ENCODE data around the gene PSMA7.

The PSMA7 gene

DNA sequence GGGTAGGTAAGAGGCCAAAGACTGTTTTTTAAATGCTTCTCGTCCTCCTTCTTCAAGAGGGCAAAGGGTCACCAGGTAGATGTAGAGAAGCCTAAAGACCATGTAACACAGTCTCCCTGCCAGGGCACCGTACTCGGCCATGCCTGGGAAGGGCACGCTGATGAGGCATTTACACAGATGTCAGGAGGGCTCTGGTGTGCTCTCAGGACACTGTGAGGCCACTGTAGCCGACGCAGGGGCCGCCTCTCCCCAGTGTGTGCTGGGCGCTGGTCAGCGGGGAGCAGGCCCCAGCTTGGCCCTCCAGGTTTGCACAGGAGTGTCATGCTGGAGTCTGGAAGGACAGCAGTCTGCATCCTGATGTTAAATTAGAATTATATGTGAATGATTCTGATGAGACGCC is 32.5 kb upstream of the PSMA7 start:
- H3K27ac ChIP-seq (ENCODE audit: poor library complexity, severe bottlenecking) = no peak overlapping the region
- DNase-seq (ENCODE audit: low spot score) (peak; percentile 72), ATAC-seq (ENCODE audit: low read depth) (0 out of 3 replicates have a peak, but pooled peaks have one; percentile 8)
- no peaks in the 10 kb centered on the region for H3K4me1 ChIP-seq (ENCODE audit: insufficient read depth, poor library complexity, severe bottlenecking)
- H3K27me3 ChIP-seq (ENCODE audit: insufficient read depth, poor library complexity, severe bottlenecking) = no peaks in the 10 kb centered on the region
- H3K36me3 ChIP-seq (ENCODE audit: low read depth) = peaks cover 52% of the 10 kb centered on the region
- TF ChIP-seq, protein P1, sequence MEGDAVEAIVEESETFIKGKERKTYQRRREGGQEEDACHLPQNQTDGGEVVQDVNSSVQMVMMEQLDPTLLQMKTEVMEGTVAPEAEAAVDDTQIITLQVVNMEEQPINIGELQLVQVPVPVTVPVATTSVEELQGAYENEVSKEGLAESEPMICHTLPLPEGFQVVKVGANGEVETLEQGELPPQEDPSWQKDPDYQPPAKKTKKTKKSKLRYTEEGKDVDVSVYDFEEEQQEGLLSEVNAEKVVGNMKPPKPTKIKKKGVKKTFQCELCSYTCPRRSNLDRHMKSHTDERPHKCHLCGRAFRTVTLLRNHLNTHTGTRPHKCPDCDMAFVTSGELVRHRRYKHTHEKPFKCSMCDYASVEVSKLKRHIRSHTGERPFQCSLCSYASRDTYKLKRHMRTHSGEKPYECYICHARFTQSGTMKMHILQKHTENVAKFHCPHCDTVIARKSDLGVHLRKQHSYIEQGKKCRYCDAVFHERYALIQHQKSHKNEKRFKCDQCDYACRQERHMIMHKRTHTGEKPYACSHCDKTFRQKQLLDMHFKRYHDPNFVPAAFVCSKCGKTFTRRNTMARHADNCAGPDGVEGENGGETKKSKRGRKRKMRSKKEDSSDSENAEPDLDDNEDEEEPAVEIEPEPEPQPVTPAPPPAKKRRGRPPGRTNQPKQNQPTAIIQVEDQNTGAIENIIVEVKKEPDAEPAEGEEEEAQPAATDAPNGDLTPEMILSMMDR (IDR thresholded peaks at IDR 0.05; ENCODE audit: poor library complexity, severe bottlenecking) = no peak
- no peaks in the 10 kb centered on the region for H3K9me3 ChIP-seq (ENCODE audit: severe bottlenecking)
- no peak overlapping the region for H3K4me3 ChIP-seq (ENCODE audit: severe bottlenecking)

DNA sequence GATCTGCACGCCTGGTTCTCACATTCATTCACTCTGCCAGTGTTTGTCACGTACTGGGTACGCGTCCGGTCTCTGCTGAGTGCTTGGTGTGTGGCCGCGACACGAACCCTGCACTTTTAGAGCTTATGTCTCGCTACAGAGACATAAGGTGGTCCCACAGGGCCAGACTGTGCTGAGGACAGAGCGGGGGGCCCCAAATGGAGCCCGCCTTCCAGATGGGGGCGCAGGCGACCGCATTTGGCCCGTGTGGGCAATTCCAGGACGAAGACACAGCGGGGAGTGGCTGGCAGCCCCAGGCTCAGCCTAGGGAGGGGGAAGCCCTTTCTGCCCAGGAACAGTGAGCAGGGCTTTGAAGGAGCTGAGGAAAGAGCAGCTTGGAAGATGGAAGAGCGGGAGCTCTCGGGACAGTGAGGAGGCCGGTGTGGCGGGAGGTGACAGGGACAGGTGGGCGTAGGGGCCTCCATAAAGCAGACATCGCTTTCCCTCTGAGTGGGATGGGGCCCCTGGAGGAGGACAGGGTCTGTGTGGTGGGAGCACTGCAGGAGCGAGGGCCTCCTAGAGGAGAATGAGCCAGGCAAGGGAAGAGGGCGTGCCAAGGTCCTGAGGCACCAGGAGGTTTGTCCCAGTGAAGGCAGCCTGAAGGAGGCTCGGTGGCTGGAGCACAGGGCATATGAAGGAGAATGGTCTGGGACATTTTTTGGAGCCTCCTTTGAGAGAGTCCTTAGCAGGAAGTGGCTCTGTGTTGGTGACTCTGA is 31.9 kb upstream of the PSMA7 start:
- Histone ChIP-seq H3K36me3 (ENCODE audit: low read depth) (peaks cover 46% of the 10 kb centered on the region), H3K4me1 (ENCODE audit: insufficient read depth, poor library complexity, severe bottlenecking) (no peaks in the 10 kb centered on the region), H3K9me3 (ENCODE audit: severe bottlenecking) (no peaks in the 10 kb centered on the region), H3K4me3 (ENCODE audit: severe bottlenecking) (no peak overlapping the region), H3K27ac (ENCODE audit: poor library complexity, severe bottlenecking) (no peak overlapping the region), H3K27me3 (ENCODE audit: insufficient read depth, poor library complexity, severe bottlenecking) (no peaks in the 10 kb centered on the region)
- peak; percentile 77 for DNase-seq (ENCODE audit: low spot score)
- TF ChIP-seq, protein P1 (IDR thresholded peaks at IDR 0.05; ENCODE audit: poor library complexity, severe bottlenecking) = no peak
- no peak for ATAC-seq (ENCODE audit: low read depth)

DNA sequence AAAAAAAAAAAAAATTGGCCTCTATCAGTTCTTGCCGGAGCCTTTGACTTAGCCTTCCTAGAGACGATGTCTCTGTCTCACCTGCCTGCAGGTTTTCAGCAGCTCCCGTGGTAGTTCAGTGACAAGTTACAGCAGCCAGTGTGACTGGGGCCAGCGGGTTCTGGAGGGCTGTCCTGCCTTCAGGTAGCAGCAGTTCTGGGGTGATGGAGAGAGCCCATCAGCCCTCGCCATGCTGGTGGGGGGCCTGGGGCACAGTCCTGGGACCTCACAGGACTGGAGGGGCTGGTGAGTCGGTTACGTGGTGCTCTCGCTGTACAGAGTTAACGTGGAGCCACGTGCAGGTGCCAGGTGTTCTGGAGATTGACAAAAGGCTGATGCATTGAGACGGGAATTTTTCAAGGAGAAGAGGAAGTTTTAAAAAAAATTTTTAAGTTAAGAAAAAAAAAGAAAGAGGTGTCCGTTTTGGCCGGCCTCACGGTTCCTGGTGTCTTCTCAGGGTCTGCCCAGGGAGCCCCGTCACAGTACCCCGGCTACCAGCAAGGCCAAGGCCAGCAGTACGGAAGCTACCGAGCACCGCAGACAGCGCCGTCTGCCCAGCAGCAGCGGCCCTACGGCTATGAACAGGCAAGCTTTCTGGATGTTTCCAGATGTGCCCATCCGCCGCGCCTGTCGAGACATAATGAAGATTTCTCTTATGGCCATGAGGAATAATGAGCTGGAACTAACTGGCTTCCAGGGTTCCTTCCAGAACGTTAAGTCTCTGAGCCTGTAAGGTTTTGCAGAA is 31.0 kb upstream of the PSMA7 start:
- TF ChIP-seq, protein P1 (IDR thresholded peaks at IDR 0.05; ENCODE audit: poor library complexity, severe bottlenecking) = no peak
- peak; percentile 84 for DNase-seq (ENCODE audit: low spot score)
- H3K27ac ChIP-seq (ENCODE audit: poor library complexity, severe bottlenecking) = no peak overlapping the region
- H3K4me3 ChIP-seq (ENCODE audit: severe bottlenecking) = no peak overlapping the region
- H3K27me3 ChIP-seq (ENCODE audit: insufficient read depth, poor library complexity, severe bottlenecking) = no peaks in the 10 kb centered on the region
- no peak for ATAC-seq (ENCODE audit: low read depth)
- no peaks in the 10 kb centered on the region for H3K4me1 ChIP-seq (ENCODE audit: insufficient read depth, poor library complexity, severe bottlenecking)
- no peaks in the 10 kb centered on the region for H3K9me3 ChIP-seq (ENCODE audit: severe bottlenecking)
- H3K36me3 ChIP-seq (ENCODE audit: low read depth) = peaks cover 44% of the 10 kb centered on the region

DNA sequence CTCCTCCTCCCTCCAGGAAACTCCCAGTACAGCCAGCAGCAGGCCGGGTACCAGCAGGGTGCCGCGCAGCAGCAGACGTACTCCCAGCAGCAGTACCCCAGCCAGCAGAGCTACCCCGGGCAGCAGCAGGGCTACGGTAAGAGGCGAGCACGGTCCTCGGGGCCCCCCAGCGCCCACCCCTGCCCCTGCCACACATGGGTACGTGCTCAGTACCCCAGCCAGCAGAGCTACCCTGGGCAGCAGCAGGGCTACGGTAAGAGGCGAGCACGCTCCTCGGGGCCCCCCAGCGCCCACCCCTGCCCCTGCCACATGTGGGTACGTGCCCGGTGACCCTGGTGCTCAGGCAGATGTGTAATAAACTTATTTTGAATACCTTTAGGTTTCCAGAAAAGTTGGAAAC is 29.5 kb upstream of the PSMA7 start:
- H3K9me3 ChIP-seq (ENCODE audit: severe bottlenecking) = no peaks in the 10 kb centered on the region
- H3K4me3 ChIP-seq (ENCODE audit: severe bottlenecking) = no peak overlapping the region
- H3K27ac ChIP-seq (ENCODE audit: poor library complexity, severe bottlenecking) = no peak overlapping the region
- no peak for ATAC-seq (ENCODE audit: low read depth)
- H3K4me1 ChIP-seq (ENCODE audit: insufficient read depth, poor library complexity, severe bottlenecking) = no peaks in the 10 kb centered on the region
- peak; percentile 79 for DNase-seq (ENCODE audit: low spot score)
- H3K27me3 ChIP-seq (ENCODE audit: insufficient read depth, poor library complexity, severe bottlenecking) = no peaks in the 10 kb centered on the region
- peaks cover 48% of the 10 kb centered on the region for H3K36me3 ChIP-seq (ENCODE audit: low read depth)
- TF ChIP-seq, protein P1 (IDR thresholded peaks at IDR 0.05; ENCODE audit: poor library complexity, severe bottlenecking) = no peak

Data from RWPE2 (cell line).